HEK293 (cell line): ENCODE data around the gene NAPSA.

Experiments
- CTCF ChIA-PET: fragments of 350-600 bp; formaldehyde crosslinking; extraction: SDS; loops from one replicate; lab custom pipeline; 2021; ENCODE audit warnings: antibody characterized with exemption; lab: Yijun Ruan, JAX
- POLR2A ChIA-PET: fragments of 300-600 bp; formaldehyde crosslinking; extraction: SDS; loops from one replicate; lab custom pipeline; 2020; ENCODE audit warnings: antibody characterized with exemption, inconsistent platforms; lab: Yijun Ruan, JAX
- H3K27ac ChIP-seq: fragments of 200-500 bp; sonication (Bioruptor generic); 2 replicates; pipeline ENCODE4 v1.5.1; 2014; ENCODE audit warnings: low read depth, low read length, control low read depth, inconsistent platforms; ENCODE audit errors: extremely low read depth
- H3K36me3 ChIP-seq, 2 experiments: fragments of 200-500 bp in 1 of 2; sonication (Bioruptor generic) in 1 of 2; 1 replicate in 1 of 2; 2 replicates in 1 of 2; pipeline ENCODE4 v1.5.1; 2014 to 2017; ENCODE audit warnings: inconsistent platforms in 2 of 2, low read length in 2 of 2; ENCODE audit not compliant: control insufficient read depth in 2 of 2, insufficient read depth in 1 of 2
- H3K4me1 ChIP-seq: fragments of 200-500 bp; sonication (Bioruptor generic); 2 replicates; pipeline ENCODE4 v1.5.1; 2014; ENCODE audit warnings: mild to moderate bottlenecking, low read length, inconsistent platforms; ENCODE audit not compliant: control insufficient read depth, insufficient read depth
- H3K4me3 ChIP-seq: 2 replicates; pipeline ENCODE4 v1.5.1; 2011; ENCODE audit warnings: low read depth, mild to moderate bottlenecking, control low read depth, low read length, moderate library complexity
- H3K9me3 ChIP-seq: fragments of 200-500 bp; sonication (Bioruptor generic); 2 replicates; pipeline ENCODE4 v1.5.1; 2014; ENCODE audit warnings: low read depth, low read length, inconsistent platforms; ENCODE audit not compliant: control insufficient read depth, insufficient read depth
- EGR2 ChIP-seq: fragments of 450-650 bp; formaldehyde crosslinking; IDR thresholded peaks from 2 replicates; pipeline ENCODE4 v1.5.1; 2016; ENCODE audit warnings: low read depth, missing biosample characterization, missing genetic modification characterization
- GFI1B ChIP-seq: fragments of 450-650 bp; formaldehyde crosslinking; IDR thresholded peaks from 2 replicates; pipeline ENCODE4 v1.5.1; 2016; ENCODE audit warnings: missing biosample characterization, missing genetic modification characterization
- GLIS1 ChIP-seq: fragments of 450-650 bp; formaldehyde crosslinking; IDR thresholded peaks from 2 replicates; pipeline ENCODE4 v1.5.1; 2016; ENCODE audit warnings: missing biosample characterization, missing genetic modification characterization
- PRDM1 ChIP-seq: fragments of 450-650 bp; formaldehyde crosslinking; IDR thresholded peaks from 2 replicates; pipeline ENCODE4; 2016; ENCODE audit warnings: missing biosample characterization, missing genetic modification characterization
- PRDM10 ChIP-seq: fragments of 450-650 bp; formaldehyde crosslinking; IDR thresholded peaks from 2 replicates; pipeline ENCODE4 v1.5.1; 2016; ENCODE audit warnings: missing biosample characterization, missing genetic modification characterization
- REPIN1 ChIP-seq: fragments of 450-650 bp; formaldehyde crosslinking; IDR thresholded peaks from 2 replicates; pipeline ENCODE4 v1.5.1; 2017; ENCODE audit warnings: missing biosample characterization, missing genetic modification characterization, low read depth
- TSHZ1 ChIP-seq: fragments of 450-650 bp; formaldehyde crosslinking; IDR thresholded peaks from 2 replicates; pipeline ENCODE4 v1.5.1; 2016; ENCODE audit warnings: missing biosample characterization, missing genetic modification characterization, borderline replicate concordance
- ZBTB10 ChIP-seq: fragments of 450-650 bp; formaldehyde crosslinking; IDR thresholded peaks from 2 replicates; pipeline ENCODE4 v1.5.1; 2016; ENCODE audit warnings: missing biosample characterization, missing genetic modification characterization
- ZIC2 ChIP-seq: fragments of 450-650 bp; formaldehyde crosslinking; IDR thresholded peaks from 2 replicates; pipeline ENCODE4 v1.5.1; 2016; ENCODE audit warnings: missing biosample characterization, missing genetic modification characterization
- ZNF10 ChIP-seq: fragments of 450-650 bp; formaldehyde crosslinking; IDR thresholded peaks from 2 replicates; pipeline ENCODE4 v1.5.1; 2017; ENCODE audit warnings: missing biosample characterization, missing genetic modification characterization
- ZNF114 ChIP-seq: fragments of 450-650 bp; formaldehyde crosslinking; IDR thresholded peaks from 2 replicates; pipeline ENCODE4 v1.5.0; 2017; ENCODE audit warnings: missing biosample characterization, missing genetic modification characterization
- ZNF121 ChIP-seq: fragments of 450-650 bp; formaldehyde crosslinking; IDR thresholded peaks from 2 replicates; pipeline ENCODE4 v1.5.1; 2016; ENCODE audit warnings: missing biosample characterization, missing genetic modification characterization
- ZNF146 ChIP-seq: fragments of 450-650 bp; formaldehyde crosslinking; IDR thresholded peaks from 2 replicates; pipeline ENCODE4 v1.5.1; 2016; ENCODE audit warnings: missing biosample characterization, missing genetic modification characterization
- ZNF214 ChIP-seq: fragments of 450-650 bp; formaldehyde crosslinking; IDR thresholded peaks from 2 replicates; pipeline ENCODE4 v1.5.1; 2017; ENCODE audit warnings: missing biosample characterization, mild to moderate bottlenecking, missing genetic modification characterization, borderline replicate concordance
- ZNF302 ChIP-seq: fragments of 450-650 bp; formaldehyde crosslinking; IDR thresholded peaks from 2 replicates; pipeline ENCODE4 v1.5.1; 2016; ENCODE audit warnings: missing biosample characterization, missing genetic modification characterization, low read depth
- ZNF426 ChIP-seq: fragments of 450-650 bp; formaldehyde crosslinking; IDR thresholded peaks from 2 replicates; pipeline ENCODE4 v1.5.1; 2017; ENCODE audit warnings: missing biosample characterization, missing genetic modification characterization, mild to moderate bottlenecking, inconsistent platforms, moderate library complexity
- ZNF514 ChIP-seq: fragments of 450-650 bp; formaldehyde crosslinking; IDR thresholded peaks from 2 replicates; pipeline ENCODE4 v1.5.1; 2016; ENCODE audit warnings: missing biosample characterization, missing genetic modification characterization
- ZNF555 ChIP-seq: fragments of 450-650 bp; formaldehyde crosslinking; conservative IDR thresholded peaks from 2 replicates; pipeline ENCODE4 v1.5.1; 2017; ENCODE audit warnings: missing biosample characterization, mild to moderate bottlenecking, missing genetic modification characterization, inconsistent platforms
- ZNF585B ChIP-seq: fragments of 450-650 bp; formaldehyde crosslinking; IDR thresholded peaks from 2 replicates; pipeline ENCODE4 v1.5.1; 2016; ENCODE audit warnings: missing biosample characterization, missing genetic modification characterization
- ZNF639 ChIP-seq: fragments of 450-650 bp; formaldehyde crosslinking; IDR thresholded peaks from 2 replicates; pipeline ENCODE4 v1.5.1; 2016; ENCODE audit warnings: missing biosample characterization, missing genetic modification characterization
- ZNF645 ChIP-seq: fragments of 450-650 bp; formaldehyde crosslinking; IDR thresholded peaks from 2 replicates; pipeline ENCODE4; 2016; ENCODE audit warnings: missing biosample characterization, missing genetic modification characterization
- ZSCAN5A ChIP-seq: fragments of 450-650 bp; formaldehyde crosslinking; IDR thresholded peaks from 2 replicates; pipeline ENCODE4 v1.5.1; 2016; ENCODE audit warnings: missing biosample characterization, missing genetic modification characterization

Gene NAPSA

GRCh38 chr19:50314724-50315708 is 50.4 kb downstream of the NAPSA start:
- Histone ChIP-seq H3K27ac (no peak overlapping the region), H3K9me3 (no peaks in the 10 kb centered on the region), H3K36me3 (no peaks in the 10 kb centered on the region), H3K4me3 (no peak overlapping the region), H3K4me1 (peaks cover 9% of the 10 kb centered on the region)
- POLR2A ChIA-PET = interaction anchor here (0.6 to 1.5 kb wide), 7 partner anchors 9 to 469 kb away, joined by 3 to 9 read pairs (median 4); partner anchors contain the start of gene KCNC3
- CTCF ChIA-PET = interaction anchor here (0.6 to 1.5 kb wide), 5 partner anchors 10 to 51 kb away, joined by 3 to 6 read pairs (median 4); no protein-coding TSS in a partner anchor
- TF ChIP-seq ZNF645 (tag by site-specific recombination) (no peak), ZNF214 (tag by site-specific recombination) (no peak), ZNF302 (tag by site-specific recombination) (no peak), GLIS1 (peak; percentile 25), ZNF585B (no peak), PRDM10 (tag by site-specific recombination) (no peak), GFI1B (tag by site-specific recombination) (no peak), ZNF10 (tag by site-specific recombination) (no peak), ZNF639 (tag by site-specific recombination) (no peak), ZSCAN5A (tag by site-specific recombination) (no peak), PRDM1 (tag by site-specific recombination) (no peak), ZNF114 (tag by site-specific recombination) (no peak), ZBTB10 (tag by site-specific recombination) (peak; percentile 81), ZNF146 (tag by site-specific recombination) (no peak), ZNF121 (tag by site-specific recombination) (no peak), ZNF426 (tag by site-specific recombination) (no peak), EGR2 (tag by site-specific recombination) (peak; percentile 80), TSHZ1 (tag by site-specific recombination) (no peak), ZNF555 (tag by site-specific recombination) (no peak), ZIC2 (tag by site-specific recombination) (peak; percentile 59), ZNF514 (tag by site-specific recombination) (no peak), REPIN1 (tag by site-specific recombination) (no peak)
